ENCODE data around the gene NOL9. TPM values are rescaled to one million over a fixed set of nuclear protein-coding genes. Genes with fewer than 3 reads are reported as not detected.

The NOL9 gene
- total RNA-seq, 2 experiments from 2014 or later: 42.7 to 44.5 TPM

DNA sequence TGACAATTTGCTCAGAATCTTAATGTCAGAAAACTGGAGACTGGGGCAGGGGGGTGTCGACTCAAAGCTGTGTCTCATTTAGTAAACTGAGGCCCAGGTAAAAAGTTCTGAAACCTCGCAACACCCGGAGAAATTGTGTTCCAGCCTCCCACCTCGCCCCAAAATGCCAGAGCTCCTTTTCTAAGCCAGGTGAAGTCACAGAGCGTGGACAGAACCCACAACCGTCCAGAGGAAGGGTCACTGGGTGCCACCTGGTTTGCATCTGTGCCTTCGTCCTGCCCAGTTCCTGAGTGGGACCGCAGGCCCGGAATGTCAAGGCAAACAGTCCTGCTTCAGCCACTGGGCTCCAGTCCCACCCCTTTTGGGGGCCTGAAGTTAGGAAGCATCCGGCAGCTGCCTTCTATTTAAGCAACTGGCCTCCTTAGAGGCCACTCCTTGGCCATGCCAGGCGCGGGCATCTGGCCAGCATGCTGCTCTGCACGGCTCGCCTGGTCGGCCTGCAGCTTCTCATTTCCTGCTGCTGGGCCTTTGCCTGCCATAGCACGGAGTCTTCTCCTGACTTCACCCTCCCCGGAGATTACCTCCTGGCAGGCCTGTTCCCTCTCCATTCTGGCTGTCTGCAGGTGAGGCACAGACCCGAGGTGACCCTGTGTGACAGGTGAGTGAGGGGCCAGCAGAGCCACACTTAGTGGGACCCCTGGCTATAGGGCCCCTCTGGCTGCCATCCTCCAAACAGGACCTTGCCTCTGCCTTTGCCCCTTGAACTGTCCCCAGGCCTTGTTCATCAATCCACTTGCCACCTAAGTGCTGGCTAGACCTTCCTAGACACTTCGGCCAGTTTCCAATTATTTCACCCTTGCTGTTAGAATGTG lies 830 bp upstream of the NOL9 start, which contains the start of gene TAS1R1:
TAS1R1 (plus strand) TSS at position 401 of the 872 bp plus-strand sequence; CDS start at position 468, 67 bp downstream.
- no peaks in the 10 kb centered on the region for H3K9me3 Mint-ChIP-seq
- H3K27ac Mint-ChIP-seq: peak within 1 kb of the TSS; percentile 79
- peak within 1 kb of the TSS; percentile 80 for H3K4me3 Mint-ChIP-seq
- ChIA-PET CTCF (interaction anchor here (0.9 to 3.9 kb wide), 24 partner anchors 10 to 193 kb away, joined by 3 to 49 read pairs (median 4); partner anchors contain the start of genes DNAJC11, KLHL21 and ZBTB48), POLR2A (interaction anchor here (0.7 kb wide), 1 partner anchor 164 kb away, joined by 3 read pairs; no protein-coding TSS in a partner anchor)
- H3K27me3 Mint-ChIP-seq: no peaks in the 10 kb centered on the region
- no peak for DNase-seq
- peaks cover 5% of the 10 kb centered on the region for H3K36me3 Mint-ChIP-seq (ENCODE audit: low read depth)
- peaks cover 18% of the 10 kb centered on the region for H3K4me1 Mint-ChIP-seq

GRCh38 chr1:6547301-6547700 lies 7.0 kb downstream of the NOL9 start:
- DNase-seq: no peak
- Mint-ChIP-seq H3K9me3 (no peaks in the 10 kb centered on the region), H3K4me1 (peaks cover 28% of the 10 kb centered on the region), H3K27me3 (no peaks in the 10 kb centered on the region), H3K27ac (peak overlapping the region; percentile 90), H3K4me3 (no peak overlapping the region), H3K36me3 (ENCODE audit: low read depth) (peaks cover 52% of the 10 kb centered on the region)
- ChIA-PET POLR2A (no interaction called here), CTCF (interaction anchor here (2.1 kb wide), 1 partner anchor 34 kb away, joined by 4 read pairs; no protein-coding TSS in a partner anchor)

GRCh38 chr1:6546326-6546725 lies 8.0 kb downstream of the NOL9 start:
- Mint-ChIP-seq H3K9me3 (no peaks in the 10 kb centered on the region), H3K4me3 (peak overlapping the region; percentile 2), H3K27me3 (no peaks in the 10 kb centered on the region), H3K4me1 (peaks cover 26% of the 10 kb centered on the region), H3K36me3 (ENCODE audit: low read depth) (peaks cover 55% of the 10 kb centered on the region), H3K27ac (peak overlapping the region; percentile 90)
- no peak for DNase-seq
- ChIA-PET POLR2A (no interaction called here), CTCF (interaction anchor here (1.2 kb wide), 1 partner anchor 8 kb away, joined by 3 read pairs; the partner anchor contains the start of gene NOL9)

GRCh38 chr1:6545276-6546112 lies 8.8 kb downstream of the NOL9 start:
- DNase-seq: no peak
- peaks cover 26% of the 10 kb centered on the region for H3K4me1 Mint-ChIP-seq
- CTCF ChIA-PET: interaction anchor here (1.2 kb wide), 1 partner anchor 8 kb away, joined by 3 read pairs; the partner anchor contains the start of gene NOL9
- POLR2A ChIA-PET: no interaction called here
- peak overlapping the region; percentile 90 for H3K27ac Mint-ChIP-seq
- H3K4me3 Mint-ChIP-seq: peak overlapping the region; percentile 31
- H3K36me3 Mint-ChIP-seq (ENCODE audit: low read depth): peaks cover 61% of the 10 kb centered on the region
- no peaks in the 10 kb centered on the region for H3K9me3 Mint-ChIP-seq
- no peaks in the 10 kb centered on the region for H3K27me3 Mint-ChIP-seq

- no peak for DNase-seq
- CTCF ChIA-PET: no interaction called here
- no peaks in the 10 kb centered on the region for H3K9me3 Mint-ChIP-seq
- POLR2A ChIA-PET: no interaction called here
- H3K36me3 Mint-ChIP-seq (ENCODE audit: low read depth): peaks cover 58% of the 10 kb centered on the region
- no peak overlapping the region for H3K4me3 Mint-ChIP-seq
- no peaks in the 10 kb centered on the region for H3K27me3 Mint-ChIP-seq
- H3K27ac Mint-ChIP-seq: peak overlapping the region; percentile 90
- H3K4me1 Mint-ChIP-seq: peaks cover 26% of the 10 kb centered on the region
These were observed 9.5 kb downstream of the NOL9 start for GRCh38 chr1:6544831-6545230.

GRCh38 chr1:6538956-6539355 lies 15.4 kb downstream of the NOL9 start:
- Mint-ChIP-seq H3K9me3 (no peaks in the 10 kb centered on the region), H3K4me3 (no peak overlapping the region), H3K27me3 (no peaks in the 10 kb centered on the region), H3K4me1 (peaks cover 3% of the 10 kb centered on the region), H3K36me3 (ENCODE audit: low read depth) (peaks cover 29% of the 10 kb centered on the region), H3K27ac (no peak overlapping the region)
- CTCF ChIA-PET: no interaction called here
- DNase-seq: no peak
- POLR2A ChIA-PET: no interaction called here

GRCh38 chr1:6536291-6536690 lies 18.0 kb downstream of the NOL9 start:
- peaks cover 42% of the 10 kb centered on the region for H3K36me3 Mint-ChIP-seq (ENCODE audit: low read depth)
- peak overlapping the region; percentile 5 for H3K27ac Mint-ChIP-seq
- H3K4me3 Mint-ChIP-seq: no peak overlapping the region
- DNase-seq: no peak
- no peaks in the 10 kb centered on the region for H3K9me3 Mint-ChIP-seq
- H3K4me1 Mint-ChIP-seq: peaks cover 3% of the 10 kb centered on the region
- ChIA-PET POLR2A (interaction anchor here (0.9 kb wide), 1 partner anchor 10 kb away, joined by 4 read pairs; no protein-coding TSS in a partner anchor), CTCF (interaction anchor here (0.6 to 1.9 kb wide), 4 partner anchors 13 to 113 kb away, joined by 3 to 4 read pairs (median 4); partner anchors contain the start of gene NOL9)
- no peaks in the 10 kb centered on the region for H3K27me3 Mint-ChIP-seq

GRCh38 chr1:6535214-6535613 lies 19.1 kb downstream of the NOL9 start:
- no peaks in the 10 kb centered on the region for H3K9me3 Mint-ChIP-seq
- H3K36me3 Mint-ChIP-seq (ENCODE audit: low read depth): peaks cover 38% of the 10 kb centered on the region
- no peaks in the 10 kb centered on the region for H3K27me3 Mint-ChIP-seq
- CTCF ChIA-PET: interaction anchor here (0.6 to 1.4 kb wide), 2 partner anchors 19 to 1411 kb away, joined by 3 to 4 read pairs; partner anchors contain the start of gene NOL9
- DNase-seq: no peak
- H3K4me3 Mint-ChIP-seq: no peak overlapping the region
- POLR2A ChIA-PET: no interaction called here
- H3K27ac Mint-ChIP-seq: peak overlapping the region; percentile 62
- H3K4me1 Mint-ChIP-seq: peaks cover 3% of the 10 kb centered on the region

GRCh38 chr1:6534248-6534822 lies 20.0 kb downstream of the NOL9 start:
- no peaks in the 10 kb centered on the region for H3K9me3 Mint-ChIP-seq
- DNase-seq: no peak
- peaks cover 3% of the 10 kb centered on the region for H3K4me1 Mint-ChIP-seq
- CTCF ChIA-PET: interaction anchor here (1.2 to 1.4 kb wide), 2 partner anchors 20 to 27 kb away, joined by 4 read pairs; partner anchors contain the start of gene NOL9
- POLR2A ChIA-PET: no interaction called here
- H3K27me3 Mint-ChIP-seq: no peaks in the 10 kb centered on the region
- H3K36me3 Mint-ChIP-seq (ENCODE audit: low read depth): peaks cover 36% of the 10 kb centered on the region
- H3K27ac Mint-ChIP-seq: no peak overlapping the region
- H3K4me3 Mint-ChIP-seq: no peak overlapping the region

DNA sequence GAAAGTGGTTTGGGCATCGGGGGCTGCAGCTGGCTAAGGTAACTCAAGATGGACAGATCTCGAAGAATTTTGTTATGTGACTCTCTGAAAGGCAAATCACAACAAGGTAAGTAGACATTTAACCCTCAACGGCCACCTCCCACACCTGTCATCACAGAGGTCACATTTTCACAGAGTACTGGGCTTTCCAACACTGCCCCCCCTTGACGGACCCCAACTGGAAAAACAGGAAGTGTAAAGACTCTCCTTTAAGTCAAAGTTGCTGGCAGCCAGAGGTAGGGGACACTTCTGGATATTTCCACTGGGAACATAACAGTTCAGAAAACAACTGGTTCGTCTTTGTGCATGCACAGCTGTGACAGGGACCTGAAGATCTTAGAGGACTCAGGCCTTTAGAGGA lies 22.3 kb downstream of the NOL9 start:
- no peak overlapping the region for H3K4me3 Mint-ChIP-seq
- DNase-seq: no peak
- H3K4me1 Mint-ChIP-seq: peaks cover 3% of the 10 kb centered on the region
- H3K27ac Mint-ChIP-seq: no peak overlapping the region
- H3K36me3 Mint-ChIP-seq (ENCODE audit: low read depth): peaks cover 38% of the 10 kb centered on the region
- H3K27me3 Mint-ChIP-seq: no peaks in the 10 kb centered on the region
- POLR2A ChIA-PET: no interaction called here
- CTCF ChIA-PET: interaction anchor here (1.4 kb wide), 1 partner anchor 40 kb away, joined by 3 read pairs; no protein-coding TSS in a partner anchor
- H3K9me3 Mint-ChIP-seq: no peaks in the 10 kb centered on the region

GRCh38 chr1:6530504-6531160 lies 23.7 kb downstream of the NOL9 start:
- H3K4me1 Mint-ChIP-seq: peaks cover 3% of the 10 kb centered on the region
- ChIA-PET POLR2A (no interaction called here), CTCF (interaction anchor here (0.7 to 1.4 kb wide), 2 partner anchors 21 to 38 kb away, joined by 3 read pairs; no protein-coding TSS in a partner anchor)
- no peak overlapping the region for H3K4me3 Mint-ChIP-seq
- no peak overlapping the region for H3K27ac Mint-ChIP-seq
- no peaks in the 10 kb centered on the region for H3K27me3 Mint-ChIP-seq
- no peaks in the 10 kb centered on the region for H3K9me3 Mint-ChIP-seq
- peaks cover 48% of the 10 kb centered on the region for H3K36me3 Mint-ChIP-seq (ENCODE audit: low read depth)
- DNase-seq: no peak

DNA sequence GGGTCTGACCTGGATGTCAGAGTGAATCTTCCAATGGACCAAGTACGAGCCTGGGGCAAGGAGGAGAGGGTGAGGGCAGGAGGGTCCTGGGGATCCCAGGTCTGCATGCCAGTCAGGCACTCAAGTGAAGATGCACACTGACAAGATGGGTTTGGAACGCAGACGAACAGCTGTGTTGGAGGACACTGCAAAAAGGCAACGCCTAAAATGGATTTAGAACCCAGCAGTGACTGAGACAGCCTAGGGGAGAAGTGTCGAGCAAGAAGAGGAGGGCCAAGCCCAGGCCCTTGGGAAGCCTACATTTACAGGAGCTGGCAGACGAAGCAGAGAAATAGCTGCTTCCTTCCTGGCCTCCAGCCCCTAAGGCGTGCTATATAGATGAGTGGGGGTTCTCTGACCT lies 25.8 kb downstream of the NOL9 start:
- Mint-ChIP-seq H3K27ac (no peak overlapping the region), H3K4me3 (no peak overlapping the region), H3K4me1 (no peaks in the 10 kb centered on the region), H3K36me3 (ENCODE audit: low read depth) (peaks cover 43% of the 10 kb centered on the region), H3K27me3 (no peaks in the 10 kb centered on the region), H3K9me3 (no peaks in the 10 kb centered on the region)
- ChIA-PET POLR2A (no interaction called here), CTCF (interaction anchor here (1.4 to 2.0 kb wide), 2 partner anchors 26 to 38 kb away, joined by 4 read pairs; partner anchors contain the start of genes NOL9 and TAS1R1)
- DNase-seq: no peak

Data from activated CD4-positive, alpha-beta T cell treated with anti-CD3 and anti-CD28 coated beads, Interleukin-2, amount 10 ng/mL, durations not matched to agents 7 days and 5 days (primary cell).